Loucy (cell line): ENCODE results near the gene MMP15.

Experiments used
- H2AFZ ChIP-seq: fragments of 200-600 bp; sonication (generic); 2 replicates; pipeline ENCODE4 v1.6.0; 2016; ENCODE audit warnings: antibody characterized with exemption, mild to moderate bottlenecking, low read length, moderate library complexity
- H3F3A ChIP-seq: fragments of 200-600 bp; 2 replicates; pipeline ENCODE4 v1.6.0; 2016; ENCODE audit warnings: antibody characterized with exemption, low read depth, mild to moderate bottlenecking
- H3K27me3 ChIP-seq: fragments of 200-600 bp; sonication (generic); 2 replicates; pipeline ENCODE4 v1.6.1; 2014; ENCODE audit warnings: low read length, mild to moderate bottlenecking; ENCODE audit not compliant: insufficient read depth, poor library complexity, severe bottlenecking
- H3K36me3 ChIP-seq: fragments of 200-600 bp; sonication (generic); 2 replicates; pipeline ENCODE4 v1.6.1; 2016; ENCODE audit warnings: low read length; ENCODE audit not compliant: insufficient read depth
- H3K4me1 ChIP-seq: fragments of 200-600 bp; sonication (generic); 2 replicates; pipeline ENCODE4 v1.5.1; 2014; ENCODE audit warnings: low read length, mild to moderate bottlenecking; ENCODE audit not compliant: insufficient read depth, poor library complexity, severe bottlenecking
- H3K4me2 ChIP-seq: fragments of 200-600 bp; sonication (generic); 2 replicates; pipeline ENCODE4 v1.6.0; 2014; ENCODE audit warnings: antibody characterized with exemption, low read length, low read depth, mild to moderate bottlenecking; ENCODE audit not compliant: poor library complexity, severe bottlenecking
- H3K4me3 ChIP-seq: fragments of 200-600 bp; sonication (generic); 2 replicates; pipeline ENCODE4 v1.5.1; 2014; ENCODE audit warnings: low read length, mild to moderate bottlenecking, mixed read lengths; ENCODE audit not compliant: poor library complexity, severe bottlenecking
- H3K79me2 ChIP-seq: fragments of 200-600 bp; sonication (generic); 2 replicates; pipeline ENCODE4 v1.6.1; 2014; ENCODE audit warnings: low read length; ENCODE audit not compliant: insufficient read depth
- H3K9ac ChIP-seq: fragments of 200-600 bp; sonication (generic); 2 replicates; pipeline ENCODE4 v1.6.0; 2014; ENCODE audit warnings: mild to moderate bottlenecking, low read depth, low read length, moderate library complexity; ENCODE audit not compliant: poor library complexity, severe bottlenecking
- H3K9me2 ChIP-seq: fragments of 200-600 bp; sonication (generic); replicated peaks from 2 replicates; pipeline ENCODE4 v1.6.1; 2016; ENCODE audit warnings: low read depth, low read length, mixed read lengths
- H3K9me3 ChIP-seq: fragments of 200-600 bp; sonication (generic); 2 replicates; pipeline ENCODE4 v1.6.1; 2014; ENCODE audit warnings: mild to moderate bottlenecking, antibody characterized with exemption, low read length, low read depth; ENCODE audit not compliant: insufficient read depth
- H4K20me1 ChIP-seq: fragments of 200-600 bp; sonication (generic); 2 replicates; pipeline ENCODE4 v1.6.0; 2014; ENCODE audit warnings: antibody characterized with exemption, low read length, mild to moderate bottlenecking; ENCODE audit not compliant: insufficient read depth, poor library complexity, severe bottlenecking
- EZH2phosphoT487 ChIP-seq: fragments of 200-600 bp; IDR thresholded peaks from 2 replicates; pipeline ENCODE4 v1.6.1; 2018; ENCODE audit warnings: antibody characterized with exemption, mild to moderate bottlenecking, moderate library complexity, borderline replicate concordance
- TF ChIP-seq, protein P1 (sequence below): fragments of 200-600 bp; sonication (generic); conservative IDR thresholded peaks from 2 replicates; pipeline ENCODE4 v1.5.1; 2014; ENCODE audit warnings: mild to moderate bottlenecking, antibody characterized with exemption, low read length

MMP15 gene

GRCh38 chr16:58042886-58043515 lies 17.4 kb downstream of the MMP15 start:
- Histone ChIP-seq H3K9me2 (no peaks in the 10 kb centered on the region), H3K27me3 (no peaks in the 10 kb centered on the region), H3K9ac (no peak overlapping the region), H4K20me1 (no peaks in the 10 kb centered on the region), H3K4me2 (no peak overlapping the region), H3K4me1 (no peaks in the 10 kb centered on the region), H3F3A (no peaks in the 10 kb centered on the region), H3K79me2 (no peaks in the 10 kb centered on the region), H3K9me3 (no peaks in the 10 kb centered on the region), H3K36me3 (no peaks in the 10 kb centered on the region), H2AFZ (no peak overlapping the region), H3K4me3 (no peak overlapping the region)
- TF ChIP-seq, protein P1, sequence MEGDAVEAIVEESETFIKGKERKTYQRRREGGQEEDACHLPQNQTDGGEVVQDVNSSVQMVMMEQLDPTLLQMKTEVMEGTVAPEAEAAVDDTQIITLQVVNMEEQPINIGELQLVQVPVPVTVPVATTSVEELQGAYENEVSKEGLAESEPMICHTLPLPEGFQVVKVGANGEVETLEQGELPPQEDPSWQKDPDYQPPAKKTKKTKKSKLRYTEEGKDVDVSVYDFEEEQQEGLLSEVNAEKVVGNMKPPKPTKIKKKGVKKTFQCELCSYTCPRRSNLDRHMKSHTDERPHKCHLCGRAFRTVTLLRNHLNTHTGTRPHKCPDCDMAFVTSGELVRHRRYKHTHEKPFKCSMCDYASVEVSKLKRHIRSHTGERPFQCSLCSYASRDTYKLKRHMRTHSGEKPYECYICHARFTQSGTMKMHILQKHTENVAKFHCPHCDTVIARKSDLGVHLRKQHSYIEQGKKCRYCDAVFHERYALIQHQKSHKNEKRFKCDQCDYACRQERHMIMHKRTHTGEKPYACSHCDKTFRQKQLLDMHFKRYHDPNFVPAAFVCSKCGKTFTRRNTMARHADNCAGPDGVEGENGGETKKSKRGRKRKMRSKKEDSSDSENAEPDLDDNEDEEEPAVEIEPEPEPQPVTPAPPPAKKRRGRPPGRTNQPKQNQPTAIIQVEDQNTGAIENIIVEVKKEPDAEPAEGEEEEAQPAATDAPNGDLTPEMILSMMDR: no peak
- TF ChIP-seq EZH2phosphoT487: no peak

GRCh38 chr16:58043571-58044155 lies 18.1 kb downstream of the MMP15 start:
- no peaks in the 10 kb centered on the region for H3K9me3 ChIP-seq
- H3K4me1 ChIP-seq: no peaks in the 10 kb centered on the region
- H2AFZ ChIP-seq: no peak overlapping the region
- H3K9ac ChIP-seq: no peak overlapping the region
- no peak overlapping the region for H3K4me2 ChIP-seq
- no peaks in the 10 kb centered on the region for H3K27me3 ChIP-seq
- no peak overlapping the region for H3K4me3 ChIP-seq
- no peaks in the 10 kb centered on the region for H3F3A ChIP-seq
- no peaks in the 10 kb centered on the region for H3K79me2 ChIP-seq
- H4K20me1 ChIP-seq: no peaks in the 10 kb centered on the region
- TF ChIP-seq, protein P1: no peak
- TF ChIP-seq EZH2phosphoT487: no peak
- H3K9me2 ChIP-seq: no peaks in the 10 kb centered on the region
- no peaks in the 10 kb centered on the region for H3K36me3 ChIP-seq

DNA sequence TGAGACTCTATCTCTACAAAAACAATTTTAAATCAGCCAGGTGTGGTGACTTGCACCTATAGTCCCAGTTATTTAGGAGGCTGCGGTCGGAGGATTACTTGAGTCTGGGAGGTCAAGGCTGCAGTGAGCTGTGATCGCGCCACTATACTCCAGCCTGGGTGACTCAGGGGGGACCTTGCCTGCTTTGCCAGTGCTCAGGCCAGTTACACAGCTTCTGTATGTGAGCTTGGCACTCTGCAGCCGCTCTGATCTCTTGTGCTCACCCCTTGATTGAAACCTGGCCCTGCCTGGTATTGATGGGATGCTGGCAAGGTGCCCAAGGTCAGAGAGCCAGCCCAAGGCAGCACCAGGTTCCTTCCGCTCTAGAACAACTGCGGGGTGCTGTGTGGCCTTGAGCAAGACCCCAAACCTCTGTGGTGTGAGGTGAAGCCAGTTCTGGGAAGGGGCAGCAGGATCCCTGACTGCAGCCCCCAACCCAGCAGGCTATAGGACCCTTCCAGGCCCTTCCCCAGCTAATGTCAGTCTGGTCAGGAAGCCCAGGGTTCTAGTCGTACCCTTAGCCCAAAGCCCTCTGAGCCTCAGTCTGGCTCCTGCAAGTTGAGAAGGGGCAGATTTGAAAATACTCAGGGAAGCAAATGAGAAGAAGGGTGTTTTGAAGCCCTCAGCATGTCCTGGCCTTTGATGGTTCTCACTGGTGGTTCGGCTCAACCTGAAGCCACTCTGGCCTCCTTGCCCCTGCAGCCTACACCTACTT lies 18.9 kb downstream of the MMP15 start:
- H3K4me2 ChIP-seq: no peak overlapping the region

More for the DNA sequence above, 18.9 kb downstream of the MMP15 start:
- Histone ChIP-seq H3K9me3 (no peaks in the 10 kb centered on the region), H3K4me3 (no peak overlapping the region), H3K27me3 (no peaks in the 10 kb centered on the region), H3K9ac (no peak overlapping the region), H3K36me3 (no peaks in the 10 kb centered on the region), H4K20me1 (no peaks in the 10 kb centered on the region), H3K9me2 (no peaks in the 10 kb centered on the region), H3K79me2 (no peaks in the 10 kb centered on the region), H2AFZ (no peak overlapping the region), H3F3A (no peaks in the 10 kb centered on the region), H3K4me1 (no peaks in the 10 kb centered on the region)
- TF ChIP-seq, protein P1: no peak
- no peak for TF ChIP-seq EZH2phosphoT487
